Inferior parietal cortex (tissue), 1 donor: ENCODE measurements around the gene AHR.
"Not testable (repeated sequence)": the region's sequence is repeated elsewhere in the genome, so short reads cannot be mapped to it uniquely, and the experiment has no call there.

ENCODE experiments used
- DNase-seq: peaks from one replicate; pipeline ENCODE4 v3.0.0-alpha.2; 2016; ENCODE audit errors: extremely low spot score

AHR gene

GRCh38 chr7:17339952-17340351, 41.5 kb downstream of the AHR start:
- DNase-seq: no peak

DNA sequence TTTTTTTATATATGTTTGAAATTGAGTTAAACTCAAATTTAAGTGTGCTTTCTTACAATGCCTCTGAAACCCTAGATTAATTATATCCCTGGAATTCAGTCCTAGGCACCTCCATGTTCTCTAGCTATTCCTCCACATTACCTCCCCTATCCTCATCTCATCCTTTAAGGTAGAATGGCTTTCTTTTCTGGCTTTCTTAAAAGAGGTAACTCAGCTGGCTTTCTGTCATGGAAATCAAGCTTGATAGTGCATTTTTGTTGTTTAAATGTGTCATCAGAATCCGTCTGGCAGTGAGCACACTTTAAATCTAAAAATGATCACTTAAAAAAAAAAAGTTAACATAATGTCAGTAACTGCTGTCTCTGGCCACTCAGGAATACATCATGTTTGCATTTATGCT, 42.2 kb downstream of the AHR start:
- no peak for DNase-seq

DNA sequence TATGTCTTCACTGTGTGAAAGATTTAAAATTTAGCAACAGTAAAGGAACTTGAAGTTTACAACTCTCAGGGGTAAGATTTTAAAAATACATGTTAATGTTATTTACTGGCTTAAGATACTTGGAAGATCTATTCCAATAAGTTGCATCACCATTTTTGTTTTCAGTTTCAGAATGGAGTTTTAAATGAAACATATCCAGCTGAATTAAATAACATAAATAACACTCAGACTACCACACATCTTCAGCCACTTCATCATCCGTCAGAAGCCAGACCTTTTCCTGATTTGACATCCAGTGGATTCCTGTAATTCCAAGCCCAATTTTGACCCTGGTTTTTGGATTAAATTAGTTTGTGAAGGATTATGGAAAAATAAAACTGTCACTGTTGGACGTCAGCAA, 44.3 kb downstream of the AHR start:
- DNase-seq: no peak

GRCh38 chr7:17347401-17347800, 48.9 kb downstream of the AHR start:
- DNase-seq: no peak

DNA sequence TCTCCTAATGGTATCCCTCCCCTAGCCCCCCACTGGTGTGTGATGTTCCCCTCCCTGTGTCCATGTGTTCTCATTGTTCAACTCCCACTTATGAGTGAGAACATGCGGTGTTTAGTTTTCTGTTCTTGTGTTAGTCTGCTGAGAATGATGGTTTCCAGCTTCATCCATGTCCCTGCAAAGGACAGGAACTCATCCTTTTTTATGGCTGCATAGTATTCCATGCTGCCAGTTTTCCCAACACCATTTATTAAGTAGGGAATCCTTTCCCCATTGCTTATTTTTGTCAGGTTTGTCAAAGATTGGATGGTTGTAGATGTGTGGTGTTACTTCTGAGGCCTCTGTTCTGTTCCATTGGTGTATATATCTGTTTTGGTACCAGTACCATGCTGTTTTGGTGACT, 50.5 kb downstream of the AHR start:
- not testable (repeated sequence) for DNase-seq

- DNase-seq: not testable (repeated sequence)
Measured at GRCh38 chr7:17350321-17350720, 51.9 kb downstream of the AHR start.

GRCh38 chr7:17353650-17354419, 55.4 kb downstream of the AHR start:
- not testable (repeated sequence) for DNase-seq

- DNase-seq: no peak
Measured at GRCh38 chr7:17354473-17354872, 56.0 kb downstream of the AHR start.

DNA sequence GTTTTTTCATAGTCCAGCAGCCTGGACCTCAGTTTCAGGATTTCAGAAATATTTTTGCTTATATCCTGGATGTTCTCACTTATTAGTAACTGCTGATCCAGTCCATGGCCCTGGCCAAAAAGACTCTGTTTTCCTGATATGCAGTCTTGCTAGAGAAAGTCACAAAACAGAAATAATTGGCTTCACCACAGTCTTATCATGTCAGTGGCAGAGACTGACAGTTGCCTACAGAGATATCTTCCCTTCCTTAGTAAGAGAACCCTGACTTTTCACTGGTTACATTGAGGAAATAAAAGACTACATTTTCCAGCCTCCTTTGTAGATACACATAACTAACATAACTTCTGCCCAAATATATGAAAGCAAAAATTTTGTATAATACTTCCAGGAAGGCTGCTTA, 56.6 kb downstream of the AHR start:
- DNase-seq: no peak

DNA sequence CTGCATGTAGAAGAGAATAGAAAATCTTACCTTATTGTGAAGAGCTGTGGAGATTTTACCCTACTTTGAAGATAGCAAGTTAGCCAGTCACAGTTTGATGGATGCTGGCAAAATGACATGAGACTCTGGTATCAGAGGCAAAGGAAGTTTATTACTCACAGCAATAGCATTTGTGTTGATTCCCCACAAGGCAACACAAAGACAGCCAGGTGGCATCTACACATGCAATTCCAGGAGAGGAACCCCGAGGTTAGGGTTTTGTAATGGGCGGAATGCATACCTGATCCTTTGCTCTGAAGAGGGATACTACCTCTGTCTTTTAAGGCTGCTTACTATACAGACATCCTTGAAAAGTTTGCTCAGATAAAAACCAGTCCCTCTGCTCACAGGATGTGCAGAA, 59.5 kb downstream of the AHR start:
- DNase-seq: no peak

DNA sequence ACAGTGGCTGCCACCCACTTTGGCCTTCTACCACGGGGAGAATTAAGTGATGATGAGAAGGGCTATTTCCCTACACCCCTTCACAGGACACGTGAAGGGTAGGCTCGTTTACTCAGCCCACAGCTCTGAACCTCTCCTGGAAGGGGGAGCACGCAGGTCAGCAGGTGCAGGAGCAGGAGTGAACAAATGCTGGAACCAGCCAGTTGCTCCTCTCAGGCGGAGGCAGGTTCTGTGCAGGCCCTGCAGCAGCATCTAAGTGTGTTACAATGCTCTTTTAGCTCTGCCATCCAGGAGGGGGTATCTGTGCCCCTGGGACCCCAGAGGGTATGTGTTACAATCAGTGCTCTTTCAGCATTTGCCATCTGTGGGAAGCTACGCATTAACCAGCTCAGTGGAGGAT, 61.2 kb downstream of the AHR start:
- DNase-seq: no peak

DNA sequence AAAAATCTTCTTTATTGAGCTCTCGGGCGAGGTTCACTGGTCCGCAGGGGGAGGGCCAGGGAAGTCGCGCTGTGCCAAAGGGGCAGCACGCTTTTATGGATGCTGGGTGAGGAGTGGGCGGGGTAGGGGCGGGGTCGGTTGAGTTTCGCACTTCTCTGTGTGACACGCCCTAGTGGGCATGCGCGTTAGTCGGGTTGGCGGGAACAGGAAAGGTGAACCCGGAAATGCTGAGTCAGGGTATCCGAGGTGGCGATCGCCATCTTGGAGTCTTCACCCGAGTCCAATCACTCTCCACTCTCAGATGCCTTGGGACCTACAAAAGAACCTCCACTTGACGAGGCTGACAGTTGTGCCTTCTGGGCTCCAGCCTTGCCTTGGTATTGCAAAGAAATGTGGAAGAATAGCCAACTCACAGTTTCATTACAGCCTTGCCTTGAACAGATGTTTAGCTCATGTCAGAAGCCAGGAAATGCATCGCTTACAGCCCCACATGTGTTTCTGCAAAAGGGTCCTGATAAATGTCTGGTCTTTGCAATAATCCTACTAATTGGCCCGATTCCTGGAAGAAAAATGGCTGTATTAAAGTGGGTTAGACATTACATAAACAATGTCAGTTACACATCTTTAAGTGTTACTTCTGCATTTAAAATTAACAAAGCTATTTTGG, 64.1 kb downstream of the AHR start:
- DNase-seq: no peak

DNA sequence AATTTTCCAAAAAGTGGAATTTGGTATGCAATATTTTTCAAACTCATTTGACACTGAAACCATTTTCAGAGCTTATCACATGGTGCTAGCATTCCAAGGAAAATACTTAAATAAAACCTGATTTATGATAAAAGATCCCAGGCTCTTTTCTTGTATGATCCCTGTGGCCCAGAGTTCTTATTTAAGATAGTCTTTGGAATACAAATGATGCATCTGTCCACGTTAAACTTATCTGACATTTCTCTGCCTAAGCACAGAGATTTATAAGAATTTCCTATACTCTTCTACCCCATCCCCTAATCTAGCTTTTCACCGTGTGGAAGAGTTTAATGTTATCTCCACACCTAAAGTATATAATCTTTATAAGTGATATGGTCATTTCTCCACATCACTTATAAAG, 66.2 kb downstream of the AHR start:
- DNase-seq: no peak

- DNase-seq: no peak
Measured at GRCh38 chr7:17365775-17366174, 67.3 kb downstream of the AHR start.

DNA sequence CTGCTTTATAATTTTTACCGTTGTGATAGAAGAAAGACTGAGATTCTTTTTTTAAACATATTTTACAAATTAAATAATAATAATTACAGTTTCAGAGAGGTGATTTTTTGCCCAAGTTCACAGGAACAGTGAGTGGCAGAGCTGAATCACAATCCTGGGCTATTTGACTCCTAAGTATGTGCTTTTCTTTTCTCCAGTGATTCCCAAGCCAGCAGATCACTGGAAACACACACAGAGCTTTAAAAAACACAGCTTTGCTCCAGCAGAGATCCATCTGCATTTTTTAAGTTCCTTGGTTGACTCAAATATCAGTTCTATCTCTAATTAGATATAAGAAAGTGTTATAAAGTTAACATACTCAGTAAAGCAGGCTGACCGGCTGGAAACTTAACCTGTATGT, 69.0 kb downstream of the AHR start:
- DNase-seq: no peak

DNA sequence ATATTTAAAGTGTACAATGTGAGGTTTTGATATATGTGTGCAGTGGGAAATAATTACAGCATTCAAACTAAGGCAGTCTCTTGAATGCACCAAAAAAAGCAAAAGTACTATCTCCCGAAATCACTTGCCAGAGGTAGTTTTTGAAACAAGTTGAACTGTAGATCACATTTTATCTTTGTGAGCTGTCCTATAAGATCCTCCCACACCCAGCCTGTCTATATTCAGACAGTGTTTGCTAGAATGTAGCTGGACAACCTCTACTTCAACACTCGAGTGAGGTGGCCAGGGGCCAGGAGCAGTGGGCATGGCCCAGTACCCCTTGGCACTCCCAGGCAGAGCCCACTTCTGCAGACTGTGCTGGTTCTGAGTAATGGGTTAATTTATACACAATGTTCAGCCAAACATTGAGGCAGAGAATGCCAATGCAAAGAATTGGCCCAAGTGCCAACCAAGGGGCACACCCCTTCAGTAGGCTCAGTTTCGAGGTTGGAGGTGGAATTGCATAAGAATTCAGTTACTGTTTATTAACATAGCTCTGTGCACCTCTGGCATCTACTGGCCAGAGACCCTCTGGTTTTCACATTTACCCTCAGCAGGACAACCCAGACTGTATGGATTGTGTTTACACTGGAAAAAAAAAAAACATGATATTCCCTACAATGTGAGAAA, 70.5 kb downstream of the AHR start:
- DNase-seq: no peak

DNA sequence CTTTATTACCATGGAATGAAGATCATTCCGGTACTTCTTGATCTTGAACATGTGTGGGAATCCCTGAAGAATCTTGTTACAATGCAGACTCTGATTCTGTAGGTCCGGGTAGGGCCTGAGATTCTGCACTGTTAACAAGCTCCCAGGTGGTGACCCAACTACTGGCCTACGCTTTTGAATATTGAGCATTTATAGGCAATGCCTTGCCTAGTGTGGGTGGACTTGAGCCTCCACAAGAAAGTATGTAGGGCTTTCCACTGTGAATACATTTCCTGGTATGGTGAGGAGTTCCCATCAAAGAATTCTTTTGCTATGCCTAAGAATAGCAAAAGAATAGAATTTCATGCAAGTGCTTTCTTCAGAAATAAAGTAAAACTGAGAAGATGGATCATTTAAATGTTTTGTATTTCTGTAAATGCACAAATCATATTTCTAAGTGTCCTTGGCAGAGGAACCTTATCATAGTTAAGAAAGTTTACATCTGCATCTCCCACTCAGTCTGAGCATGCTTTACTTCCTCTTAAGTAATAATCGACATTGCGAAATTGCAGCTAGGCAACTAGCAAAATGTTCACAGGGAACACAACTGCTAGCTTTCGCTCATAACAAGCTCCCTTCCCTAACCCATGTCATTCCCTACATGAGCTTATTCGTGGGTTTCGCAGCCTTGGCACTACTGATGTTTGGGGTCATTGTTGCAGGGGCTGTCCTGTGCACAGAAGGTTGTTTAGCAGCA, 71.4 kb downstream of the AHR start:
- DNase-seq: peak; percentile 50

- DNase-seq: no peak
Measured at GRCh38 chr7:17370901-17371585, 72.6 kb downstream of the AHR start.

DNA sequence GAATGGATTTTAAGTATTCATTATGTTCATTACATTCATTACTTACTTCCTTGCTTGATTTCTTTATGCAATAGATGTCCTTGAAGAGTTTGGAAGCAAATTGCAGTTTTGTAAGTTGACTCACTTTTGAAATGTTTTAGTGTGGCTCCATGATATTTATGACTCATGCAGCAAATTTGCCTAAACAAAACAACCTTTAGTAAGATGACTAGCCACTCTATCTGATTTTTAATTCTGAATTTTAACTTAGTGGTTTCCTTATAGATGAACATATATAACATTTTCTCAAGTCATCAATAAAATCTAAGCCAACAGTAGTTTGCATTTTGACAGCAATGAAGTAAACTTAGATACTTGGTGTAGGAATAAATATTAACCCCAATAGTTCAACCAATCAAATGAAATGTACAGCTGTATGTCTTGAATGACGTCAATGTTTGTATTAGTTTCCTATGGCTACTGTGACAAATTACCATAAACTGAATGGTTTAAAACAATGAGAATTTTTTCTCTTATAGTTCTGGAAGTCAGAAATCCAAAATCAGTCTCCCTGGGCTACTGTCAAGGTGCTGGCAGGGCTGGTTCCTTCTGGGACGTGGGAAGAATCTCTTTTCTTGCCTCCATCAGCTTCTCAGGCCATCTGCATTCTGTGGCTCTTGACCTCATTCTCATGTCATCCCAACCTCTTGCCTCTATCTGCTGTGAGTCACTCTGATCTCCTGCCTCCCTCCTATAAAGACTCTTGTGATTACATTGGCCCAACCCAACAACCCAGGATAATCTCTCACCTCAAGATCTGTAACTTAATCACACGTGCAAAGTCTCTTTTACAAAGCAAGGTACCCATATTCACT, 73.4 kb downstream of the AHR start:
- no peak for DNase-seq

- no peak for DNase-seq
Measured at GRCh38 chr7:17374157-17374556, 75.7 kb downstream of the AHR start.

DNA sequence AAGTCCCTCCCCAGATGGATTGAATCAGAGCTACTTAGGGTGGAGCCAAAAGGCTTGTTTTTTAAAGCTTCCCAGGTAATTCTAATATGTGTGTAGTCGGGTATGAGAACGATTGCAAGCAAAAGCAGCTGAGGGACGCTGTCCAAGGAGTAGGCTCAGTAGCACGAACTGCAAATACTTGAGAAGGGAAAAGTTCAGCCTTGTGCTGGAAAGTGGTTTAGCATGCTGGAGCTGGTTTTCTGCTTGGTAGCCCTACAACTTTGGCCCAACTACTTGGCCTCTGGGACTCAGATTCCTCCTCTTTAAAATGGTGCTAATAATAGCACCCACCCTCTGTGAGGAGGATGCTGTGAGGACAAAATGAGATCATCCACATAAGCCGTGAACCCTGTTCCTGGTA, 76.2 kb downstream of the AHR start:
- no peak for DNase-seq
